Adipose tissue (tissue), 3 donors: Measurements from ENCODE around the gene CNTLN. TPM values are rescaled to one million over a fixed set of nuclear protein-coding genes. Genes with fewer than 3 reads are reported as not detected.
"Not testable (repeated sequence)": the region's sequence is repeated elsewhere in the genome, so short reads cannot be mapped to it uniquely, and the experiment has no call there.

ENCODE experiments used
- H3K27ac ChIP-seq: one replicate; pipeline ENCODE4 v1.5.1; 2013; ENCODE audit warnings: low read depth, low read length
- WGBS, 3 donors: extraction: QIAGEN DNeasy Blood & Tissue Kit; methylation state at CpG; one replicate each; pipeline ENCODE4 v1.1.7; 2013; 5-methylcytosine and 5-hydroxymethylcytosine counted together
- polyA plus RNA-seq, 3 donors: library from polyadenylated mRNA; stranded (reverse); fragments of 200-250 nt; gene quantifications; one replicate each; pipeline ENCODE4 v1.2.3, GENCODE V29; 2013
- donor health status: healthy with polysubstance abuse.
- donor health status: Bipolar disorder and iron deficiency.
- donor health status: healthy.

Gene CNTLN
- polyA plus RNA-seq, 3 donors: 1.3 to 6.4 (median 2.5) TPM

DNA sequence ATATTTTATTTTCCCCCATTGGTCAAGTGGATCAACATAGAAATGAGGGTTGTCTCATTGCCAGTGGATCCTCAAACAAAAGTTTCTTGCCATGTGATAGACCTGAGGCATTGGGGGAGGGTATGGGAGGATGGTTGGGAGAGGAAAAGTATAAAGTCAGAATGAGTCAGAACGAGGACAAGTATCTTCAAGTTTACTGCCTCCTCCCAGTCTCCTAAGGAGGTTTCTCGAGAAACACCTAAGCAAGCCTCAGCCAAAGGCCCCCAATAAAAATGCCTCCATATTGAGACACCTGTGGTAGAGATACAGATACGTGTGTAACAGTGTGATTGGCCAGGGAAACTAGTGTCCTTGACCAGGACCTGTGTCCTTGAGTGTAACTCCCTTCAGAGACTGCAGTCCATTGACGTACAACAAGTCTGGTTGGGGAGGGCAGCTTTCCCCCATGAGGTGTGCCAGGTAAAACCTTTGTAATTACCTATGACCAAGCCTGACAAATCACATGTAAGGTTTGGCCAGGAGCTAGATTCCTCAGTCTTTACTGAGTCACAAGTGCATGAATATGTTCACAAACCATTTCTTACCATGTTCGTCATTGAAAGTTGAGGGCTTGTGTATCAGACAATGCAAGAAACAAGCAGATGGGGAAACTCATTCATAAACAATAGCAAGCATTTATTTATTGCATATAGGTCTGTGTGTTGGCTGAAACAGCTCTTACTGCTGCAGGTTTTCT is 245.5 kb downstream of the CNTLN start:
- 83 to 96% (median 94%) methylated on average over 5 of the region's 5 CpGs for WGBS, 3 donors
- H3K27ac ChIP-seq: no peak overlapping the region

DNA sequence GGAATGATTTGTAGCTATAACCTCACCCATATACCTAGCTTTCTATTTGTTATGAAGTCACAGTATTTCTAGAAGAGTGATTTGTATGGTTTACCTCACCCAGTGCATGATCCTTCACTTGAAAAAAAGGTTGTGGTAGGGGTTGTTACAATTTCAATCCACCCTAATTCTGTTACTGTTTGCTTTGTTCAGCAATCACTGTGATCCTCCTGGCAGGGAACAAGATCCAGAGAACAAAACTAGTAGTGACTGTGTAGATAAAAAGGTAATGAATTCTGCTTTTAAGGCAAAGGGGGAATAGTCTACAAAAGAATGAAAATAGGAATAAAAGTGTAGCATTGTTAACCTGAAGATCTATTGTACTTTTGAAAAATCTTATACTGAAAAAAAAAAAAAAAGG is 252.7 kb downstream of the CNTLN start:
- no peak overlapping the region for H3K27ac ChIP-seq

DNA sequence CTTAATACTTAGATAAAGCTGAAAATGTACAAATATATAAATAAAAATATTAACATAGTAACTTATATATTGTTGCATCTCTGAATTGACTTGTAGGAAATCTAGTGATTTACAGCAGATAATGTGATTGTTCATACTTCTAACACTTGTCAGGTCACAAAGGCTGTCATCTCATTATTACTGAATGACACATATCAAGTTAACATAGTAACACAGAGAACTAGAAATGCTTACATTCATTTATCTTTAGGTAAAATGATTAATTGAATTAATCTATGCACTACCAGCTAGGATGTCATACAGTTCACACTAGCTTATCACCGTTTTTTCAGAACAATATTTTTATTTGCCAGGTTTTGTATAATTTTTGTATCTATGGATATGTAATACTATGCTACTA is 254.2 kb downstream of the CNTLN start:
- no peak overlapping the region for H3K27ac ChIP-seq

DNA sequence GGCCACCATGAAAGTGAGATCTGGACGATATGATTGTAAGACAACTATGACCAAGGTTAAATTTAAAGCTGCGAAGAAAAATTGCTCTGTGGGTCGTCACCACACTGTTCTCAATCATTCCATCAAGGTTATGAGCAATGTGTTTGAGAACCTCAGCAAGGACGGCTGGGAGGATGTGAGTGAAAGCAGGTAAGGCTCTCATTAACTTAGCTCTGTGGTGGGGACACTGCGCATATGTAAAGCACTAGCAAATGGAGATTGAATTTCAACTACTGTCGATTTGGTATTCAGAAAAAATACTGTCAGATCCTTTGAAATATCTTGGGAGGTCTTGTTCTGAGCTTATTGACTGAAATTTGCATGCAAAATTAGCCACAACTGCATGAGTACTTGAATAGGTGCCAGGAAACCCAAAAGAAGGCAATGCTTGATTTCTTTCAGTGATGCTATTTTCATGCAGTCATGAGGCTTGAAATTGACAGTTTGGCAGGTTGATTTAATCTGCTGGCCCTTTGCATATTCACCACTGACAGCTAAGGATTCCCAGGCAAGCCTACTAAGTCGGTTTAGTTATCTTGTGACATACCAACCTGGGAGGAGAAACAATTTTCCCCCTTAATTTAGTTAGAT is 260.2 kb downstream of the CNTLN start:
- H3K27ac ChIP-seq: no peak overlapping the region
- whole genome bisulfite sequencing, 3 donors: 57 to 70% (median 67%) methylated on average over 7 of the region's 7 CpGs

More for the DNA sequence above, 254.2 kb downstream of the CNTLN start:
- WGBS, 3 donors: 0% methylated on average over 1 of the region's 1 CpG

DNA sequence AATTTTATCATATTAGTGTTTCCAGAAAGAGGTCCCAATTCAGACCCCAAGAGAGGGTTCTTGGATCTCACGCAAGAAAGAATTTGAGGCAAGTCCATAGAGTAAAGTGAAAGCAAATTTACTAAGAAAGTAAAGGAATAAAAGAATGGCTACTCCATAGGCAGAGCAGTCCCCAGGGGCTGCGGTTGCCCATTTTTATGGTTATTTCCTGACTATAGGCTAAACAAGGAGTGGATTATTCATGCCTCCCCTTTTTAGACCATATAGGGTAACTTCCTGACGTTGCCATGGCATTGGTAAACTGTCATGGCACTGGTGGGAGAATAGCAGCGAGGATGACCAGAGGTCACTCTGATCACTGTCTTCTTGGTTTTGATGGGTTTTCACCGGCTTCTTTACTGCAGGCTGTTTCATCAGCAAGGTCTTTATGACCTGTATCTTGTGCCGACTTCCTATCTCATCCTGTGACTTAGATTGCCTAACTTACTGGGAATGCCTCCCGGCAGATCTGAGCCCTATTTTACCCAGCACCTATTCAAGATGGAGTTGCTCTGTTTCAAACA is 262.4 kb downstream of the CNTLN start:
- H3K27ac ChIP-seq: not testable (repeated sequence)
- 92 to 95% (median 92%) methylated on average over 7 of the region's 7 CpGs for WGBS, 3 donors

DNA sequence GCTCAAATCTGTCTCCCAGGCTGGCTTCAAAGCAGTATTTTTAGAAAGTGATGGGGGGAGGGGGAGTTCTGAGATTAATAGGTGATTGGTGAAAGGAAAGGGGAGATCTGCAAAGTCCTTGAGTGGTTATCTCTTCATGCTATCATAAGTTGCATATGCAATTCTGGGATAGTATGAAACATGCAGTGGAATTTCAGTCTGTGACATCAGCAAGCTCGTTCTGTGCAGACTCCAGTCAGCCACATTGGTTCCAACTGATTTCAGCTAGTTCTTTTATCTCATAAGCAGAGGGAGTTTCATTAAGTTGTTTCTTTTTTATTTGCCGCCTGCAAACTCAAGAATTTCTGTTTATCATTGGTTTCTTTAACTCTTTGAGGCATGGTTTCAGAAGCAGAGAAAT is 263.5 kb downstream of the CNTLN start:
- WGBS, 3 donors: 66 to 75% (median 70%) methylated on average over 2 of the region's 2 CpGs
- no peak overlapping the region for H3K27ac ChIP-seq

DNA sequence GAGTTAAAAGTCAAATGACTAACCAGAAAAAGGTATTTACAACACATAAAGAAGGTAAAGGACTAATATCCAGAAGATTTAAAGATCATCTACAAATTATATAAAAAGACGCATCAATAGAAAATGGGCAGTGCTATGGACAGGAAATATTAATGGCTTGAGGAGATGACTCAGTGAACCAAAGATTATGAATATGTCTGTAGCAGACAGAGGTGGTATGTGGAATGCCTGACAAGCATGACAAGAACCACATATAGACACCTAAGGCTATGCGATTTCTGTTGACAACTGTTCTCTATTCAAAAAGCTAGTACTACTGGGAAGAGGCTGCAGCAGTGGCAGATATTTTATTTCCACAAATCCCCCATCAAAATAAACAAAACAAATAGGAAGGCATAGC is 267.0 kb downstream of the CNTLN start:
- H3K27ac ChIP-seq: no peak overlapping the region
- 89 to 97% (median 95%) methylated on average over 2 of the region's 2 CpGs for WGBS, 3 donors

DNA sequence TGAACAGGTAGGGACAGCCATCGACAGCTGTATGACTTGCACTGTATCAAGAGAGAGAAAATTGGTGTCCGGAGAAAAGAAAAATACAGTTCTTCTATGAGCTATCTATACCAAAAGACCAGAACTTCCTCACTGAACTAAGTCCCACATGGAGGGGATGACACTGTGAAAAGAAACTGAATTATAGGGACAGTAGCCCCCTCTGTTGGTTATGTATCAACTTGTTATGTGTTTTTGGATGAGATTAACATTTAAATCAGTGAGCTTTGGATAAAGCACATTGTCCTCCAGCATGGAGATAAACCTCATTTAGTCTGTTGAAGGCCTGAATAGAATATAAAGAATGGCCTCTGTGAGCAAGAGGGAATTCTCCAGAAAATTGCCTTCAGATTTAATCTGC is 267.5 kb downstream of the CNTLN start:
- H3K27ac ChIP-seq: no peak overlapping the region
- WGBS, 3 donors: 91 to 98% (median 96%) methylated on average over 2 of the region's 2 CpGs

DNA sequence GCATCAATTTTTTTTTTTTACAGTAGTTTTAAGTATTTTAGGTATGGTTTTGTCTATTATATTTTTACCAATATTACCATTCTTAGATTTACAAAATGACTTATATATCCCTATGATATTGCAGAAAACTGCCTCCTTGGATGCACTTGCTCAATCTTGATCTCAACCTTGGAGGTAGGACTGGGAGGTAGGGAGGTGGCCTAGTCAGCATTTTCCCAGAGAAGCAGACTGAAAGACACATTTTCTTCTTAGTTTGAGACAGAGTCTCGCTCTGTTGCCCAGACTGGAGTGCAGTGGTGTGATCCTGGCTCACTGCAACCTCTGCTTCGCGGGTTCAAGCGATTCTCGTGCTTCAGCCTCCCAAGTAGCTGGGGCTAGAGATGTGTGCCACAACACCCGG is 268.7 kb downstream of the CNTLN start:
- H3K27ac ChIP-seq: no peak overlapping the region
- 96 to 98% (median 97%) methylated on average over 6 of the region's 6 CpGs for WGBS, 3 donors

DNA sequence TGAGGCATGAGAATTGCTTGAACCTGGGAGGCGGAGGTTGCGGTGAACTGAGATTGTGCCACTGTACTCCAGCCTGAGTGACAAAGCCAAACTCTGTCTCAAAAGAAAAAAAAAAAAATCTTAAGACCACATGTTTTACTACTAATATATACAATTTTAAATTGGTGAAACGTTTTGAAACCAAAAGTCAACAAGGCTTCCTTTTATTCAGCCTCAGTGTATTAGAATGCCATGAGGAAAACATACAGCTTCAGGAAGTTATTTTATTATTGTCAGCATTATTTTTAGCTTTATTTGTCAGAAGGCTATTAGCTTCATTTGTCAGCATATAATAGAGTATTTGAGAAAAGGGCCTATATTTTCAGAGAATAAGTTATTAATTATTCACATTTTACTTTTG is 280.1 kb downstream of the CNTLN start:
- 81 to 86% (median 85%) methylated on average over 3 of the region's 3 CpGs for WGBS, 3 donors
- no peak overlapping the region for H3K27ac ChIP-seq

DNA sequence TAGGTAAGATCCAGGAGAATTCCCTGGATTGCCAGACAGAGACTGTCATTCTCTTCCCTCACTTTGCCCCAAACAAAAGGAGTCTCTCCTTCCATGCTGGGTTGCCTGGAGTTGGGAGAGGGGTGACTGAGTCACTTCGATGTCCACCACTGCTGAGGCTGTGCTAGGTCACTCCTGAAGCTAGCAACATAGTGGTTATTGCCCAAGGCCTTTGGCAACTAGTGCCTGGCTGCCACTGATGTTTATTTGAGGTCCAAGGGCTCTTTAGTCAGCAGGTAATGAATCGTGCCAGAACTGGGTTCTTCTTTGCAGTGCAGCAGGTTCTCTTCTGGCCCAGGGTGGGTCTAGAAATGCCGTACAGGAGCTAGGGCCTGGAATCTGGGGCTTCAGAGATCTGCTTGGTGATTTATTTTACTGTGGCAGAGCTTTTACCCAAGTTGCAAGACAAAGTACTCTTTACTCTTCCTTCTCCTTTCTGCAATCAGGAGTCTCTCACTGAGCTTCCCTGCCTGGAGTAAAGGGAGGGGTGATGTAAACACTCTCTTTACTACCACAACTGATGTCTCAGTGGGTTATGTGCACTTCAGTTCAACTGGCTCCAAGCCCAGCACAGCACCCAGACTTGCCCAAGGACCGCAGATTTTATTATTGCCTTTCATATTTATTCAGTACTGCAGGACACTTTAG is 288.3 kb downstream of the CNTLN start:
- no peak overlapping the region for H3K27ac ChIP-seq
- 84 to 87% (median 86%) methylated on average over 4 of the region's 4 CpGs for WGBS, 3 donors

DNA sequence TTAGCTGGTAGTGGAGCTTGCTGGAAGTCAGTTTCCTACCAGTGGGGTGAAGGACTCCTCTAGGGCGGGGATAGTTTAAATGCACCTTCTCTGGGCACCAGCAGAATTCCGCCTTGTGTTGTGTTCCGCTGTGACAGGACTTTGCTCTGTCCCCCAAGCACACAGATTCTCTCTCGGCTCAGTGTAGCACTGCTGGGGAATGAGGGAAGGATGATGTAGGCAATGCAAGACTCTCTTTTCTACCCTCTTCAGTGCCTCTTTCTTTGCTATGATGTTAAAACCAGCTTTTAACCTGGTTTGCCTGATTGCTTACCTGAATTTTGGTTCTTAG is 288.8 kb downstream of the CNTLN start:
- no peak overlapping the region for H3K27ac ChIP-seq
- 97 to 99% (median 99%) methylated on average over 4 of the region's 4 CpGs for WGBS, 3 donors

DNA sequence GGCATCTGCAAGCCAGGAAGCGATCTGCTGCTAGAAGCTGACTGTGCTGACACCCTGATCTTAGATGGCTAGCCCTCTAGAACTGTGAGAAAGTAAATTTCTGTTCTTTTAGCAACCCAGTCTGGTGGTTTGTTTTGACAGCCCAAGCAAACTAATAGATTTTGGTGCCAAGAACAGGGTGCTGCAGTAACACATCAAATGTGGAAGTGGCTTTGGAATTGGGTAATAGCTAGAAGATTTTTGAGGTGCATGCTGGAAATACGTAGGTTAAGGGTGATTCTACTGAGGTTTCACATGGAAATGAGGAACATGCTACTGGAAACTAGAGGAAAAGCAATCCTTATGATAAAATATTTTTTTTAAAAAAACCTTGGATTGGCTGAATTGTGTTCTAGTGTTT is 290.5 kb downstream of the CNTLN start:
- 73 to 89% (median 80%) methylated on average over 2 of the region's 2 CpGs for WGBS, 3 donors
- H3K27ac ChIP-seq: no peak overlapping the region

DNA sequence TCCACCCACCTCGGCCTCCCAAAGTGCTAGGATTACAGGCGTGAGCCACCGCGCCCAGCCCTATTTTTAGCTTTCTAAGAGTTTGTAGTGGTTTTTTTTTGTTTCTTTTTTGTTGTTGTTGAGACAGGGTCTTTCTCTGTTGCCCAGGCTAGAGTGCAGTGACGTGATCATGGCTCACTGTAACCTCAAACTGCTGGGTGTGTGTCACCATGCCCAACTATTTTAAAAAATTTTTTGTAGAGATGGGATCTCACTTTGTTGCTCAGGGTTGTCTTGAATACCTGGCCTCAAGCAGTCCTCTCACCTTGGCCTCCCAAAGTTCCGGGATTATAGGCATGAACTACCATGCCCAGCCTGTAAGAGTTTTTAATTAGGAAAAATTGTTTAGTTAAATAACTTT is 298.7 kb downstream of the CNTLN start:
- no peak overlapping the region for H3K27ac ChIP-seq
- WGBS, 3 donors: 96 to 97% (median 97%) methylated on average over 6 of the region's 6 CpGs

DNA sequence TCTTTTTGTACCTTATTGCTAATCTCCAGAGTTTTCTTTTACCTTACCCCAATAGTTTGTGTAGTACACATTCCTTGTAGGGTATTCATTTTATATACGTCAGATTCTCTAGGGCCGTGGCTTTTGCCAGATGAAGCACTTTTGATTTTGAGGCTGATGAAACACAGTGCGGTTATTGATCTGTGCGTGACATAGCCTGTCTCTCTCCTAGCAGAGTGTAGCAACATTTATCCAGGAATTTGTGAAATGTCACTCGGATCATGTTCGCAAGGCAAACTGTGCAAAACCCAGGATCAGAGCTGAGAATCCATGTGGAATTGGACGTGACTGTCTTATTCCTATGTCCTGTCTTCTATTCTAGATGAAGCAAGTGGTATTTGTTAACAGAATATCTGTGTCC is 302.0 kb downstream of the CNTLN start:
- no peak overlapping the region for H3K27ac ChIP-seq
- WGBS, 3 donors: 88 to 98% (median 89%) methylated on average over 7 of the region's 7 CpGs

DNA sequence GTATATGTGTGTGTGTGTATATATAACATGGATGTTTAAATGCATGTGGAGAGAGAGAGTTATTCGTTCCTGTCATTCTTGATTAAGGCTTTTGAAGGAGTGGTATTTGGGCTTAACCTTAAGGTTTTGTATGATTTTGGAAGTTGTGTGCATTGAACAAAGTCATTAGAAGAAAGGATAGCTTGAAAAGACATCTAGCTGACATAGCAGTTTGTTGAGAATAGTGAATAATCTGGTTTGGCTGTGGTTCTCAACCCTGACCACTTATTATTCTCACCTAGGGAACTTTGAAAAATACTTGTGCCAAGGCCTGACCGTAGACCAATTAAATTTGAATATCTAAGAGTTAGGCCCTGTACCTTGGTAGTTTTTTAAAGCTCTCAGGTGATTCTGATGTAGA is 303.0 kb downstream of the CNTLN start:
- no peak overlapping the region for H3K27ac ChIP-seq
- WGBS, 3 donors: 90 to 97% (median 95%) methylated on average over 2 of the region's 2 CpGs

DNA sequence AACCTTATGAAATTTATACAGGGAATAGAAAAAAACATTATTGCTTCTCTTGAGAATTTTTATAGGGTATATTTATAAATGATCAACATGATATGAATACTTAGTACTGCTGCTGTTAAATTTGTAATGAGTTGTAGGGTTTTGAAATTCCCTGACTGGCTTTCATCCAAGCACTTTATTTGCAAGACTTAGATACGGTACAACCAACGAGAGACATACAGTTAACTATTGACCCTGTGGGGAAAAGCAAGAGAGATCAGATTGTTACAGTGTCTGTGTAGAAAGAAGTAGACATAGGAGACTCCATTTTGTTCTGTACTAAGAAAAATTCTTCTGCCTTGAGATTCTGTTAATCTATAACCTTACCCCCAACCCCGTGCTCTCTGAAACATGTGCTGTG is 310.3 kb downstream of the CNTLN start:
- H3K27ac ChIP-seq: not testable (repeated sequence)
- WGBS, 3 donors: 31 to 86% (median 74%) methylated on average over 2 to 3 of the region's 3 CpGs

DNA sequence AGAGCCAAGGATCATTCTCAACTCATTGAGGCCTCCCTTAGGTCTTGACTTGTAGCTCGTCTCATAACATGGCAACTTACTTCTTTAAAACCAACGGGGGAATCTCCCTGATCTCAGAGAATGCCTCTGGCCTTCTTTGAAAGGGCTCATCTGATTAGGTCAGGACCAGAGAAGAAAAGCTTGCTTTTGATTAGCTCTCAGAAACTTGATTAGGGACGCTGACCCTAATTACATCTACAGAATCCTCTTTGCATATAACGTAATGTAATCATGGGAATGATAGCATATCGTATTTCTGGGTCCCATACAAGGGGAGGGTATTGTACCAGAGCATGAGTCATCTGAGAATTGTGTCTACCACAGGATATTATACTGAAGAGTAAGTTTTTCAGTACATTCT is 318.9 kb downstream of the CNTLN start:
- WGBS, 3 donors: 92 to 93% (median 93%) methylated on average over 5 of the region's 5 CpGs
- no peak overlapping the region for H3K27ac ChIP-seq

DNA sequence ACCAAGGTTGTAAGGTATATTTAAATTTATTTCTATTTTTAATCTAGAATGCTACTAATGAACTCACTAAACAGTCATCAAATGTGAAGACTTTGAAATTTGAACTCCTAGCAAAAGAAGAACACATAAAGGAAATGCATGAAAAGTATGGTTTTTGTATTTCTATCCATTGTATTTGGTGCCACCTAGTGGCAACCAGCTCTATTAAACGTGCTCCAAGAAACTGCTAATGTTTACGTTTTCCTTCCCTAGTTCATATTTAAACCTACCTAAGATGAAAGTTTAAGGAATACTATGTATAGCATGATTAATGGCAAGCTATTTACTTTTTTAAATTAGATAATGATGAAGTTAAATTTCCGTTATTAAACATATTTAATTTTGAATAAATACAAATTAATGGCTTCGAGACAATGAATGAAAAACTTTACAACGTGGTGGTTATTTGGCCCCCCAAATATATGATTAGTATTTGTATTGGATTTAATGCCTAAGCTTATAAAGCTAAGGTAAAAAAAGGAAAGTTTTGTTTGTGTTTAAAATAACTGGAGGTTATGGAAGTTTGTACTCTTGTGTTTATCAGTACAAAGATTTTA is 328.1 kb downstream of the CNTLN start:
- WGBS, 3 donors: 49 to 55% (median 52%) methylated on average over 5 of the region's 5 CpGs
- no peak overlapping the region for H3K27ac ChIP-seq
